GM21786 (cell line): ENCODE measurements around the gene PPHLN1.

ENCODE experiments used
- ATAC-seq: cut with Tn5 transposase; IDR thresholded peaks from one replicate; pipeline ENCODE4 v1.9.1; 2021; ENCODE audit not compliant: unreplicated experiment

Gene PPHLN1

GRCh38 chr12:42325653-42326474 is at the start of gene PPHLN1, which contains the start of gene ZCRB1:
Gene PPHLN1, plus strand, starts transcription at chr12:42326167. Its CDS starts 9,736 bp downstream, at chr12:42335903.
Gene ZCRB1, minus strand, starts transcription at chr12:42326094. Its CDS starts 1,992 bp downstream, at chr12:42324102.
- ATAC-seq: peak; percentile 90

- ATAC-seq: no peak
These were observed 48.4 kb upstream of the PPHLN1 start for GRCh38 chr12:42277396-42278127.

GRCh38 chr12:42278128-42278510 is 47.8 kb upstream of the PPHLN1 start:
- no peak for ATAC-seq

- no peak for ATAC-seq
These were observed 44.7 kb upstream of the PPHLN1 start for GRCh38 chr12:42281278-42281677.

GRCh38 chr12:42281844-42282243 is 44.1 kb upstream of the PPHLN1 start:
- no peak for ATAC-seq

GRCh38 chr12:42282294-42282693 is 43.7 kb upstream of the PPHLN1 start:
- ATAC-seq: no peak

GRCh38 chr12:42283739-42284138 is 42.2 kb upstream of the PPHLN1 start:
- no peak for ATAC-seq

- ATAC-seq: no peak
These were observed 41.8 kb upstream of the PPHLN1 start for GRCh38 chr12:42284157-42284556.

GRCh38 chr12:42284876-42285275 is 41.1 kb upstream of the PPHLN1 start:
- no peak for ATAC-seq

GRCh38 chr12:42285431-42285830 is 40.5 kb upstream of the PPHLN1 start:
- no peak for ATAC-seq

GRCh38 chr12:42286741-42287140 is 39.2 kb upstream of the PPHLN1 start:
- ATAC-seq: no peak

- no peak for ATAC-seq
These were observed 37.4 kb upstream of the PPHLN1 start for GRCh38 chr12:42288544-42288943.

GRCh38 chr12:42291680-42292079 is 34.3 kb upstream of the PPHLN1 start:
- ATAC-seq: no peak

GRCh38 chr12:42296503-42297109 is 29.4 kb upstream of the PPHLN1 start:
- ATAC-seq: no peak

GRCh38 chr12:42298887-42299286 is 27.1 kb upstream of the PPHLN1 start:
- ATAC-seq: no peak

- ATAC-seq: peak; percentile 79
These were observed 26.3 kb upstream of the PPHLN1 start for GRCh38 chr12:42299392-42300308.

GRCh38 chr12:42306297-42306696 is 19.7 kb upstream of the PPHLN1 start:
- ATAC-seq: no peak

- ATAC-seq: no peak
These were observed 17.6 kb upstream of the PPHLN1 start for GRCh38 chr12:42308390-42308789.

GRCh38 chr12:42309996-42310395 is 16.0 kb upstream of the PPHLN1 start:
- no peak for ATAC-seq

GRCh38 chr12:42315108-42315507 is 10.9 kb upstream of the PPHLN1 start:
- no peak for ATAC-seq

GRCh38 chr12:42320796-42321195 is 5.2 kb upstream of the PPHLN1 start:
- no peak for ATAC-seq
